ENCODE results near the gene SPAG16.

DNA sequence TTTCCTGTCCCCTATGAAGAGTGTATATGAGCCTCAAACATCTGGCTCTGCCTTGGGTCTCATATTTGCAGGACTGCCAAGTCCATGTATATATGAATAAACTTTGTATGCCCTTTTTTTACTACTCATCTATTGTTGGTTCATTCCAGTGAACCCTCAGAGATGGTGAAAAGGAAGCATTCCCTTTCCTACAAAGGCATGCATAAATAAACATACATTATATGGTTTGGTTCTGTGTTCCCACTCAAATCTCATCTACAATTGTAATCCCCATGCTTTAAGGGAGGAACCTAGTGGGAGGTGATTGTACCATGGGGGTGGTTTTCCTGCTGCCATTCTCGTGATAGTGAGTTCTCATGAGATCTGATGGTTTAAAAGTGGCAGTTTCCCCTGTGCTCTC lies 534.2 kb downstream of the SPAG16 start:
- TF ChIP-seq ZNF274 (IDR thresholded peaks at IDR 0.05; ENCODE audit: low read depth, low read length) (no peak), YY1 (IDR thresholded peaks at IDR 0.05; ENCODE audit: insufficient read depth, insufficient read length) (no peak)

All from NT2/D1 (cell line).